ENCODE measurements around the gene DAG1.

DNA sequence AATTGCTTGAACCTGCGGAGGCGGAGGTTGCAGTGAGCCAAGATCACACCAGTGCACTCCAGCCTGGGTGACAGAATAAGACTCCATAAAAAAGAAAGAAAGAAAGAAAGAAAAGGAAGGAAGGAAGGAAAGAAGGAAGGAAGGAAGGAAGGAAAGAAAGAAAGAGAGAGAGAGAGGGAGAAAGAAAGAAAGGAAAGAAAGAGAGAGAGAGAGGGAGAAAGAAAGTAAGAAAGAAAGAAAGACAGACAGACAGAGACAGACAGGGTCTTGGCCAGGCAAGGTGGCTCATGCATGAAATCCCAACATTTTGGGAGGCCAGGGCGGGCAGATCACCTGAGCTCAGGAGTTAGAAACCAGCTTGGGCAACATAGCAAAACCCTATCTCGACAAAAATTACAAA, 16.4 kb upstream of the DAG1 start:
- TF ChIP-seq EZH2 (IDR thresholded peaks at IDR 0.05) (no peak), POLR2AphosphoS5 (IDR thresholded peaks at IDR 0.05; ENCODE audit: borderline replicate concordance, low read depth, low read length) (no peak)

Measured in SK-N-MC (cell line).